Body of pancreas (tissue), 4 donors: ENCODE measurements around the gene CDKN1B. TPM values are rescaled to one million over a fixed set of nuclear protein-coding genes. Genes with fewer than 3 reads are reported as not detected.

Experiments used
- ATAC-seq: fragments of 150-250 bp; one replicate; pipeline ENCODE4 v1.9.1; 2016
- DNase-seq, 4 donors: peaks; one replicate each; pipeline ENCODE4 v3.0.0-alpha.2; 2019
- H3K27ac ChIP-seq, 4 donors: fragments of 200-600 bp; sonication (generic); 1 replicate in 3 of 4; 2 replicates in 1 of 4; pipeline versions ENCODE4 v1.5.1 to v1.6.1; 2016 to 2019; ENCODE audit warnings: mild to moderate bottlenecking in 1 of 4, mixed read lengths in 1 of 4, moderate library complexity in 1 of 4
- H3K27me3 ChIP-seq, 2 donors: fragments of 200-600 bp; sonication (generic); one replicate each; pipeline ENCODE4 v1.6.0; 2016; ENCODE audit warnings: mild to moderate bottlenecking in 1 of 2
- H3K36me3 ChIP-seq, 2 donors: fragments of 200-600 bp; sonication (generic); replicated peaks in 1 of 2; 2 replicates each; pipeline ENCODE4 v1.5.1; 2016; ENCODE audit warnings: low read depth in 2 of 2; ENCODE audit not compliant: insufficient read depth in 1 of 2
- H3K4me1 ChIP-seq: fragments of 200-600 bp; sonication (generic); one replicate; pipeline ENCODE4 v1.6.0; 2016
- H3K4me3 ChIP-seq, 2 donors: fragments of 200-600 bp; sonication (generic); 1 replicate in 1 of 2; 2 replicates in 1 of 2; pipeline ENCODE4 v1.5.1; 2016 to 2019
- H3K9me3 ChIP-seq, 3 donors: fragments of 200-600 bp; sonication (generic); 1 replicate in 2 of 3; 2 replicates in 1 of 3; pipeline ENCODE4 v1.5.1; 2016
- POLR2A ChIP-seq, 3 donors: fragments of 450-650 bp; IDR thresholded peaks; one replicate each; pipeline ENCODE4 v1.6.1; 2016; ENCODE audit warnings: antibody characterized with exemption in 3 of 3, mild to moderate bottlenecking in 2 of 3
- WGBS, 2 donors: methylation state at CpG; one replicate each; pipeline ENCODE4 v1.1.5; 2017; 5-methylcytosine and 5-hydroxymethylcytosine counted together
- intact Hi-C: fragments of 100-400 bp; cut with DNase I; formaldehyde crosslinking; loops from one replicate; pipeline ENCODE4 v1.15.1; 2023
- total RNA-seq, 2 donors: library from RNA; depleted of rRNA; stranded (reverse); fragments of >200 nt; gene quantifications; one replicate each; pipeline ENCODE4 v1.1.0, GENCODE V29; 2016
- TF ChIP-seq, protein P1 (sequence below), 7 experiments: fragments of 450-650 bp in 4 of 7; fragments of 200-600 bp in 3 of 7; sonication (generic) in 3 of 7; IDR thresholded peaks; one replicate each; pipeline ENCODE4 v1.5.1; 2016 to 2019; ENCODE audit warnings: antibody characterized with exemption in 7 of 7

The CDKN1B gene
- total RNA-seq, 2 donors from 2014 or later = 11.9 to 28.3 TPM

DNA sequence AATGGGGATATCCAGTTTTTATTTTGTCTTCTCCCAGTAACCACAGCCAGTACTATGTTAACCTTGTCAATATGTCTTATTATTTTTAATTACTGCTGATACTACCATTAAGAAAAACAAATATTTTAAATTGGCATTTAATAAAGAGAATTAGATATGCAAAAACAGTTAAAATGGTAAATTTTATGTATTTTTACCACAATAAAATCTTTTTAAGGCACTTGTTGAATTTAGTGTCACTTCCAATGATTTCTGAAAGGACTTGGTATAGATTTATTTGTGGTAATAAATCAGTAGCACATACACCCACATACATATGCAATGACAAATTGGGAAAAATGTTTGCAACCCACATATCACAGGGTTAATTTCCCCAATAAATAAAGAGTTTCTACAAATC, 14.0 kb downstream of the CDKN1B start:
- no peak overlapping the region for H3K4me3 ChIP-seq
- no peaks in the 10 kb centered on the region for H3K27me3 ChIP-seq
- H3K4me1 ChIP-seq = peaks cover 28% of the 10 kb centered on the region
- intact Hi-C loops = no loop called here
- ATAC-seq = no peak
- no peaks in the 10 kb centered on the region for H3K36me3 ChIP-seq
- TF ChIP-seq, protein P1, sequence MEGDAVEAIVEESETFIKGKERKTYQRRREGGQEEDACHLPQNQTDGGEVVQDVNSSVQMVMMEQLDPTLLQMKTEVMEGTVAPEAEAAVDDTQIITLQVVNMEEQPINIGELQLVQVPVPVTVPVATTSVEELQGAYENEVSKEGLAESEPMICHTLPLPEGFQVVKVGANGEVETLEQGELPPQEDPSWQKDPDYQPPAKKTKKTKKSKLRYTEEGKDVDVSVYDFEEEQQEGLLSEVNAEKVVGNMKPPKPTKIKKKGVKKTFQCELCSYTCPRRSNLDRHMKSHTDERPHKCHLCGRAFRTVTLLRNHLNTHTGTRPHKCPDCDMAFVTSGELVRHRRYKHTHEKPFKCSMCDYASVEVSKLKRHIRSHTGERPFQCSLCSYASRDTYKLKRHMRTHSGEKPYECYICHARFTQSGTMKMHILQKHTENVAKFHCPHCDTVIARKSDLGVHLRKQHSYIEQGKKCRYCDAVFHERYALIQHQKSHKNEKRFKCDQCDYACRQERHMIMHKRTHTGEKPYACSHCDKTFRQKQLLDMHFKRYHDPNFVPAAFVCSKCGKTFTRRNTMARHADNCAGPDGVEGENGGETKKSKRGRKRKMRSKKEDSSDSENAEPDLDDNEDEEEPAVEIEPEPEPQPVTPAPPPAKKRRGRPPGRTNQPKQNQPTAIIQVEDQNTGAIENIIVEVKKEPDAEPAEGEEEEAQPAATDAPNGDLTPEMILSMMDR (IDR thresholded peaks at IDR 0.05) = no peak
- no peak for TF ChIP-seq POLR2A (IDR thresholded peaks at IDR 0.05)
- H3K9me3 ChIP-seq = no peaks in the 10 kb centered on the region
- DNase-seq = no peak
- no peak overlapping the region for H3K27ac ChIP-seq

DNA sequence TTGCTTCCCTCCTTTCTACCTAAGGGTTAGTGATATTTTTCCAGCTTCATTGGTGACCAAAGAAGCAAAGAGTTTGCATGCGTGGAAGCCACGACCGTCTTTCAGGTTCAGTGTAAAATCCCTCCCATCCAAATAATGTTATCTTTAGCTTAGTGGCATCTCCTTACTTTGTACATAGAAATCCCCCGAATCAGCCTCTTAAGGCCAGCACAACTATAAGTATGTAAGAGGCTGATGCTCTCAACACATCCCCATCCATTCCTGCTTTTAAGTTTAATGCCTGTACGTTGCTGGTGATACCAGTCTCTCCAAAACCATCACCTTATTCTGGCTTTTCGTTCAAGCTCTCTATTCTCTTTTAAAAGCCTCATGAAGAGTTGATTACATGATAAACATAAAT, 14.6 kb downstream of the CDKN1B start:
- H3K36me3 ChIP-seq = no peaks in the 10 kb centered on the region
- WGBS, 2 donors = 86 to 93% methylated on average over 6 of the region's 6 CpGs
- no peak overlapping the region for H3K4me3 ChIP-seq
- intact Hi-C loops = no loop called here
- TF ChIP-seq, protein P1 (IDR thresholded peaks at IDR 0.05) = no peak
- TF ChIP-seq POLR2A (IDR thresholded peaks at IDR 0.05) = no peak
- DNase-seq (no peak), ATAC-seq (no peak)
- peaks cover 26% of the 10 kb centered on the region for H3K4me1 ChIP-seq
- H3K27me3 ChIP-seq = no peaks in the 10 kb centered on the region
- no peaks in the 10 kb centered on the region for H3K9me3 ChIP-seq
- H3K27ac ChIP-seq = no peak overlapping the region

DNA sequence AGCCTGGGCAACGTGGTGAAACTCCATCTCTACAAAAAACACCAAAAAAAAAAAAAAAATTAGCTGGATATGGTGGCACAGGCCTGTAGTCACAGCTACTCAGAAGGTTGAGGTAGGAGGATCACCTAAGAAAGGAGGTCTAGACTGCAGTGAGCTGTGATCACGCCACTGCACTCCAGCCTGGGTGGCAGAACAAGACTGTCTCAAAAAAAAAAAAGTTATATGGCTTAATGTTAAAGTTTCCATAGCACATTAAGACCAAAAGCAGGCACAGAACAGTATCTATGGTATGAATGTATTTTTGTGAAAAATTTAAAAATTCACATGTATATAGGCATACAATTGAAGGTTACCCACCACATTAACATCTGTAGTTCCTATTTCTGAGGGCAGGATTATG, 15.9 kb downstream of the CDKN1B start:
- no peaks in the 10 kb centered on the region for H3K9me3 ChIP-seq
- H3K4me1 ChIP-seq = peaks cover 27% of the 10 kb centered on the region
- TF ChIP-seq, protein P1 (IDR thresholded peaks at IDR 0.05) = no peak
- TF ChIP-seq POLR2A (IDR thresholded peaks at IDR 0.05) = no peak
- intact Hi-C loops = no loop called here
- H3K27ac ChIP-seq = no peak overlapping the region
- H3K4me3 ChIP-seq = no peak overlapping the region
- WGBS, 2 donors = 66 to 82% methylated on average over 2 of the region's 2 CpGs
- DNase-seq (no peak), ATAC-seq (no peak)
- H3K36me3 ChIP-seq = no peaks in the 10 kb centered on the region
- no peaks in the 10 kb centered on the region for H3K27me3 ChIP-seq

DNA sequence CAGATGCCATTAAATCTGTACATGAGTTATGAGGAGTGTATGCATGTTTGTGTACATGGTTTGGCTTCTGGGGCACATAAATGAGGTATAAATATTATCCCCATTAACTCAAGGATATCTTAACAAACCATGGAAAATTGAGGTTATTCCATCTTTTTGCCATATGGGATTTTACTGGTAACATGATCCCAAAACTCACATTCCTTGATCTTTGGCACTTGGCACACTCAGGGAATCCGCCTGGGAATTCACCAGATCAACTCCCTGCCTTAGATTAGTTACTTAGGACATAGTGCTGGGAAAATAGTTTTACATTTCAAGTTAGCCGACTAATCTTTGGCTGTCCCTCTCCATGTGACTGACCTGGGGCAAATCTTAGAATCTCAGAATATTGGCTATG, 16.9 kb downstream of the CDKN1B start:
- ATAC-seq = peak; percentile 49
- peak overlapping the region; percentile 58 to 85 (median 80) for H3K27ac ChIP-seq

DNA sequence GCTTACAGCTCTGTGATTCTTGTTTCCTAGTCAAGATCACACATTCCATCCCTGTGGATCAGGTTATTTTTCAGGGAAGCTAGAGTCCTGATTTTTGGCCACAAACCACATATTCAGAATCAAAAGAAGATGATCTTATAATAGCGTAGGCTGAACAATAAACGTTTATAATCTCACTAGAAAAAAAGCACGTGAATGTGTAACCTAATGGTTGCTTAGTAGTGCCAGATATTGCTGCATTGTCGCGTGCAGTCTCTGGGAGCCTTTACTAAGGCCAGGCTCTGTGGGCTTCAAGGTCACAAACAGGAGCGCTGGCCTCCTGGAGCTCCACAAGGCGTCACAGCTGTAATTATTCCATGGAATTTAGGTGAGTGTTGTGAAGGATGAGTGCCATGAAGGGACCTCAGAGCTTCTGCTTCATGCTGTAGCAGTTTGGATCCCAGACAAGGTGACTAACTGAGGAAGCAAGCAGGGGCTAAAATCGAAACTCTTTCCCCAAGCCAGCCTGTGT, 17.4 kb downstream of the CDKN1B start:
- intact Hi-C loops = no loop called here
- 14 to 22% methylated on average over 8 of the region's 8 CpGs for WGBS, 2 donors
- H3K27ac ChIP-seq = peak overlapping the region; percentile 58 to 85 (median 80)
- DNase-seq = peak; percentile 52 to 75 (median 68)
- H3K9me3 ChIP-seq = no peaks in the 10 kb centered on the region
- H3K36me3 ChIP-seq = no peaks in the 10 kb centered on the region
- TF ChIP-seq, protein P1 (IDR thresholded peaks at IDR 0.05) = no peak
- TF ChIP-seq POLR2A (IDR thresholded peaks at IDR 0.05) = no peak
- H3K4me1 ChIP-seq = peaks cover 27% of the 10 kb centered on the region
- no peaks in the 10 kb centered on the region for H3K27me3 ChIP-seq
- H3K4me3 ChIP-seq = no peak overlapping the region
- peak; percentile 82 for ATAC-seq

More for the DNA sequence above, 16.9 kb downstream of the CDKN1B start:
- no peak for TF ChIP-seq POLR2A (IDR thresholded peaks at IDR 0.05)
- TF ChIP-seq, protein P1 (IDR thresholded peaks at IDR 0.05) = no peak
- intact Hi-C loops = no loop called here
- H3K9me3 ChIP-seq = no peaks in the 10 kb centered on the region
- no peaks in the 10 kb centered on the region for H3K36me3 ChIP-seq
- no peak overlapping the region for H3K4me3 ChIP-seq
- WGBS, 2 donors = 17 to 44% methylated on average over 2 of the region's 2 CpGs
- H3K4me1 ChIP-seq = peaks cover 27% of the 10 kb centered on the region
- no peaks in the 10 kb centered on the region for H3K27me3 ChIP-seq
- no peak for DNase-seq
